Fibroblast of lung (primary cell): ENCODE data around the gene SORCS2.

Experiments used
- EZH2 ChIP-seq: IDR thresholded peaks from 2 replicates; pipeline ENCODE4 v1.5.1; 2012; ENCODE audit warnings: low read length, control low read depth, mild to moderate bottlenecking; ENCODE audit errors: missing control alignments
- TF ChIP-seq, protein P1 (sequence below), 2 donors: IDR thresholded peaks in 1 of 2; conservative IDR thresholded peaks in 1 of 2; 1 replicate in 1 of 2; 2 replicates in 1 of 2; pipeline ENCODE4 v1.5.1; 2011 to 2012; ENCODE audit warnings: low read length in 2 of 2, control low read depth in 1 of 2, inconsistent platforms in 1 of 2, low read depth in 1 of 2, mild to moderate bottlenecking in 1 of 2

DNA sequence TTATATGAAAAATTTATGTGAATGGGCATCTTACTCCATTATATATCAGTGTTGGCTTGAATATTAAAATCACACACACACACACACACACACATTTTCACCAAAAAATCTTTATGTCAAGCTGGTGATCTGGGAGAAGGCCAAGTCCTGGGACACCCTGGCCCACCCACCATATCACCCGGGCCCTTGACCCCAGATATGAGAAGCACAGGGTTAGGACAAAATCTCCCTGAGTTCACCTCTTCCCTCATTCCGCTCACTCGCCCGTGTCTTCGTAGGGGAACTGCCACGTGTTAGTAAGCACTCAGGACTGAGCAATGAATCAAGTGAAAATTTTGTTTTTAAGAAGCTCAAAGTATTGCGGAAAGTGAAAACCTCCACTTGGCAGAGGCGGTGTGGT lies 346.2 kb downstream of the SORCS2 start:
- TF ChIP-seq, protein P1, sequence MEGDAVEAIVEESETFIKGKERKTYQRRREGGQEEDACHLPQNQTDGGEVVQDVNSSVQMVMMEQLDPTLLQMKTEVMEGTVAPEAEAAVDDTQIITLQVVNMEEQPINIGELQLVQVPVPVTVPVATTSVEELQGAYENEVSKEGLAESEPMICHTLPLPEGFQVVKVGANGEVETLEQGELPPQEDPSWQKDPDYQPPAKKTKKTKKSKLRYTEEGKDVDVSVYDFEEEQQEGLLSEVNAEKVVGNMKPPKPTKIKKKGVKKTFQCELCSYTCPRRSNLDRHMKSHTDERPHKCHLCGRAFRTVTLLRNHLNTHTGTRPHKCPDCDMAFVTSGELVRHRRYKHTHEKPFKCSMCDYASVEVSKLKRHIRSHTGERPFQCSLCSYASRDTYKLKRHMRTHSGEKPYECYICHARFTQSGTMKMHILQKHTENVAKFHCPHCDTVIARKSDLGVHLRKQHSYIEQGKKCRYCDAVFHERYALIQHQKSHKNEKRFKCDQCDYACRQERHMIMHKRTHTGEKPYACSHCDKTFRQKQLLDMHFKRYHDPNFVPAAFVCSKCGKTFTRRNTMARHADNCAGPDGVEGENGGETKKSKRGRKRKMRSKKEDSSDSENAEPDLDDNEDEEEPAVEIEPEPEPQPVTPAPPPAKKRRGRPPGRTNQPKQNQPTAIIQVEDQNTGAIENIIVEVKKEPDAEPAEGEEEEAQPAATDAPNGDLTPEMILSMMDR (conservative IDR thresholded peaks at IDR 0.05 in 1 of 2, IDR thresholded peaks at IDR 0.05 in 1 of 2; ENCODE audit: low read depth in 1 of 2, low read length in 2 of 2): no peak
- TF ChIP-seq EZH2: no peak
